Loucy (cell line): ENCODE results near the gene ZSCAN21.

ENCODE experiments used
- H2AFZ ChIP-seq: fragments of 200-600 bp; sonication (generic); 2 replicates; pipeline ENCODE4 v1.6.0; 2016; ENCODE audit warnings: antibody characterized with exemption, mild to moderate bottlenecking, low read length, moderate library complexity
- H3F3A ChIP-seq: fragments of 200-600 bp; 2 replicates; pipeline ENCODE4 v1.6.0; 2016; ENCODE audit warnings: antibody characterized with exemption, low read depth, mild to moderate bottlenecking
- H3K27me3 ChIP-seq: fragments of 200-600 bp; sonication (generic); 2 replicates; pipeline ENCODE4 v1.6.1; 2014; ENCODE audit warnings: low read length, mild to moderate bottlenecking; ENCODE audit not compliant: insufficient read depth, poor library complexity, severe bottlenecking
- H3K36me3 ChIP-seq: fragments of 200-600 bp; sonication (generic); 2 replicates; pipeline ENCODE4 v1.6.1; 2016; ENCODE audit warnings: low read length; ENCODE audit not compliant: insufficient read depth
- H3K4me1 ChIP-seq: fragments of 200-600 bp; sonication (generic); 2 replicates; pipeline ENCODE4 v1.5.1; 2014; ENCODE audit warnings: low read length, mild to moderate bottlenecking; ENCODE audit not compliant: insufficient read depth, poor library complexity, severe bottlenecking
- H3K4me2 ChIP-seq: fragments of 200-600 bp; sonication (generic); 2 replicates; pipeline ENCODE4 v1.6.0; 2014; ENCODE audit warnings: antibody characterized with exemption, low read length, low read depth, mild to moderate bottlenecking; ENCODE audit not compliant: poor library complexity, severe bottlenecking
- H3K4me3 ChIP-seq: fragments of 200-600 bp; sonication (generic); 2 replicates; pipeline ENCODE4 v1.5.1; 2014; ENCODE audit warnings: low read length, mild to moderate bottlenecking, mixed read lengths; ENCODE audit not compliant: poor library complexity, severe bottlenecking
- H3K79me2 ChIP-seq: fragments of 200-600 bp; sonication (generic); 2 replicates; pipeline ENCODE4 v1.6.1; 2014; ENCODE audit warnings: low read length; ENCODE audit not compliant: insufficient read depth
- H3K9ac ChIP-seq: fragments of 200-600 bp; sonication (generic); 2 replicates; pipeline ENCODE4 v1.6.0; 2014; ENCODE audit warnings: mild to moderate bottlenecking, low read depth, low read length, moderate library complexity; ENCODE audit not compliant: poor library complexity, severe bottlenecking
- H3K9me2 ChIP-seq: fragments of 200-600 bp; sonication (generic); replicated peaks from 2 replicates; pipeline ENCODE4 v1.6.1; 2016; ENCODE audit warnings: low read depth, low read length, mixed read lengths
- H3K9me3 ChIP-seq: fragments of 200-600 bp; sonication (generic); 2 replicates; pipeline ENCODE4 v1.6.1; 2014; ENCODE audit warnings: mild to moderate bottlenecking, antibody characterized with exemption, low read length, low read depth; ENCODE audit not compliant: insufficient read depth
- H4K20me1 ChIP-seq: fragments of 200-600 bp; sonication (generic); 2 replicates; pipeline ENCODE4 v1.6.0; 2014; ENCODE audit warnings: antibody characterized with exemption, low read length, mild to moderate bottlenecking; ENCODE audit not compliant: insufficient read depth, poor library complexity, severe bottlenecking
- CTCF ChIP-seq: fragments of 200-600 bp; sonication (generic); conservative IDR thresholded peaks from 2 replicates; pipeline ENCODE4 v1.5.1; 2014; ENCODE audit warnings: mild to moderate bottlenecking, antibody characterized with exemption, low read length
- EZH2phosphoT487 ChIP-seq: fragments of 200-600 bp; IDR thresholded peaks from 2 replicates; pipeline ENCODE4 v1.6.1; 2018; ENCODE audit warnings: antibody characterized with exemption, mild to moderate bottlenecking, moderate library complexity, borderline replicate concordance

ZSCAN21 gene

GRCh38 chr7:100022621-100023020 is 27.0 kb upstream of the ZSCAN21 start:
- TF ChIP-seq CTCF, result no peak
- no peak for TF ChIP-seq EZH2phosphoT487
- no peak overlapping the region for H3K4me3 ChIP-seq
- peaks cover 38% of the 10 kb centered on the region; the same call in 1 of the 2 replicates for H3K36me3 ChIP-seq
- no peaks in the 10 kb centered on the region for H3K9me2 ChIP-seq
- no peak overlapping the region for H2AFZ ChIP-seq
- no peak overlapping the region for H3K4me2 ChIP-seq
- peaks cover 46% of the 10 kb centered on the region for H3K79me2 ChIP-seq
- H3F3A ChIP-seq, result no peaks in the 10 kb centered on the region
- no peaks in the 10 kb centered on the region for H3K27me3 ChIP-seq
- no peak overlapping the region for H3K9ac ChIP-seq
- peaks cover 5% of the 10 kb centered on the region for H3K4me1 ChIP-seq
- no peaks in the 10 kb centered on the region for H3K9me3 ChIP-seq
- H4K20me1 ChIP-seq, result peaks cover 20% of the 10 kb centered on the region

GRCh38 chr7:100023526-100023925 is 26.0 kb upstream of the ZSCAN21 start:
- TF ChIP-seq CTCF, result no peak
- no peak for TF ChIP-seq EZH2phosphoT487
- no peak overlapping the region for H2AFZ ChIP-seq
- H3K9me3 ChIP-seq, result no peaks in the 10 kb centered on the region
- H3K4me1 ChIP-seq, result no peaks in the 10 kb centered on the region
- H3K9me2 ChIP-seq, result no peaks in the 10 kb centered on the region
- peaks cover 37% of the 10 kb centered on the region; the same call in 1 of the 2 replicates for H3K79me2 ChIP-seq
- H3K27me3 ChIP-seq, result no peaks in the 10 kb centered on the region
- H4K20me1 ChIP-seq, result peaks cover 15% of the 10 kb centered on the region
- no peak overlapping the region for H3K4me3 ChIP-seq
- no peaks in the 10 kb centered on the region for H3F3A ChIP-seq
- peaks cover 41% of the 10 kb centered on the region; the same call in 1 of the 2 replicates for H3K36me3 ChIP-seq
- H3K9ac ChIP-seq, result no peak overlapping the region
- no peak overlapping the region for H3K4me2 ChIP-seq

GRCh38 chr7:100024020-100024619 is 25.5 kb upstream of the ZSCAN21 start:
- no peaks in the 10 kb centered on the region for H3F3A ChIP-seq
- TF ChIP-seq EZH2phosphoT487 (no peak), CTCF (no peak)
- no peaks in the 10 kb centered on the region for H3K9me2 ChIP-seq
- no peak overlapping the region for H3K4me3 ChIP-seq
- no peak overlapping the region for H2AFZ ChIP-seq
- no peak overlapping the region for H3K9ac ChIP-seq
- H4K20me1 ChIP-seq, result peaks cover 15% of the 10 kb centered on the region
- peaks cover 41% of the 10 kb centered on the region; the same call in 1 of the 2 replicates for H3K36me3 ChIP-seq
- no peaks in the 10 kb centered on the region for H3K4me1 ChIP-seq
- no peak overlapping the region for H3K4me2 ChIP-seq
- no peaks in the 10 kb centered on the region for H3K9me3 ChIP-seq
- peaks cover 31% of the 10 kb centered on the region; the same call in 1 of the 2 replicates for H3K79me2 ChIP-seq
- H3K27me3 ChIP-seq, result no peaks in the 10 kb centered on the region
